ENCODE data around the gene PSMC2.

PSMC2 gene

DNA sequence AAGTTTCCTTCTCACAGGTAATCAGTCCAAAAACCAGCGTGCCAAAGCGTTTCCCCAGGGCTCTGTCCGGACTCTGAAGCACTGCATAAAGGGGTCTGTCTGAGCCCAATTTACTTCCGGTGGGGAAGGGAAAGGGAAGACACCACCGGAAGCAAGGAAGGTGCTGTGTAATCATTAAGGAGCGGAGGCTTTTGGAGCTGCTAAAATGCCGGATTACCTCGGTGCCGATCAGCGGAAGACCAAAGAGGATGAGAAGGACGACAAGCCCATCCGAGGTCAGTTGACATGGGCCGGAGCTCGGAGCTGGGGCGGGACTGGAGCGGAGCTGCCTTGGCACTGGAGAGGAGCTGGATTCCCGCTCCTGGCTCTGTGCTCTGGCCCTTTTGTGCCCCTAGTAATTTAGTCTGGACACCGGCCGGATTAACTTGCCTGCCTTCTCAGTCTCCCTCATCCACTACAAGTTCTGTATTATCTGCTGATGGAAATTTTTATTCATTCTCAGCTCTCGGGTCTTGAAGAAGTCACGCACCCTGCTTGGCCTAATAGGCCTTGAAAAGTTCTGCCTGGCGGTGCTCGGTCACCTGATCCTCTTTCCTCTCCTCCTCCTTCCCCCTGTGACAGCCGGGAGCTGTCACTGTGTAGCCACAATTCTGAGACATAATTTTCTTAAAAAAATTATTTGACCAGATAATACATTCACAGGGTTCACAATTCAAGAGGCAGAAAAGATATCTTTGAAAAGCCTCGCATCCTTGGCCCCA lies at the start of gene PSMC2:
Gene PSMC2, plus strand, starts transcription at position 137 of the 761 bp plus-strand sequence. Its CDS starts 69 bp downstream, at position 206.
- peak; percentile 95 for DNase-seq (ENCODE audit: low spot score)

DNA sequence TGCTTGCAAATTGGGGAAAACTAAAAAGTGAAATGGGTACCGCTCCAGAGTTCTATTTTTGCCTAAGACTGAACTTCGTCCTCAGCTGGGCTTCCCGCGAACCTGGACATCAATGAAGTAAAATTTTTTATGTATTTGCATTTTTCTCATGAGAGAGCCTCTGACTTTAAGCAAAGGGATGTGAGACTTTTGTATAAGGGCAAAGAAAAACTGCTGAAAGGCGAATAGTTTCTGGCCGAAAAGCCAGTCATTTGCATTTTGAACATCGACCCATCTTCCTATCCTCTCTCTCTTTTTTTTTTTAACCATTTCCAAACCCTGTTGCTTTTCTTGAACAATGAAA lies 49.6 kb upstream of the PSMC2 start:
- DNase-seq (ENCODE audit: low spot score), result no peak

- no peak for DNase-seq (ENCODE audit: low spot score)
These were observed 47.8 kb upstream of the PSMC2 start for GRCh38 chr7:103299660-103300059.

- no peak for DNase-seq (ENCODE audit: low spot score)
These were observed 46.0 kb upstream of the PSMC2 start for GRCh38 chr7:103301441-103301840.

- DNase-seq (ENCODE audit: low spot score), result no peak
These were observed 39.8 kb upstream of the PSMC2 start for GRCh38 chr7:103307503-103308231.

- no peak for DNase-seq (ENCODE audit: low spot score)
These were observed 32.6 kb upstream of the PSMC2 start for GRCh38 chr7:103314852-103315251.

DNA sequence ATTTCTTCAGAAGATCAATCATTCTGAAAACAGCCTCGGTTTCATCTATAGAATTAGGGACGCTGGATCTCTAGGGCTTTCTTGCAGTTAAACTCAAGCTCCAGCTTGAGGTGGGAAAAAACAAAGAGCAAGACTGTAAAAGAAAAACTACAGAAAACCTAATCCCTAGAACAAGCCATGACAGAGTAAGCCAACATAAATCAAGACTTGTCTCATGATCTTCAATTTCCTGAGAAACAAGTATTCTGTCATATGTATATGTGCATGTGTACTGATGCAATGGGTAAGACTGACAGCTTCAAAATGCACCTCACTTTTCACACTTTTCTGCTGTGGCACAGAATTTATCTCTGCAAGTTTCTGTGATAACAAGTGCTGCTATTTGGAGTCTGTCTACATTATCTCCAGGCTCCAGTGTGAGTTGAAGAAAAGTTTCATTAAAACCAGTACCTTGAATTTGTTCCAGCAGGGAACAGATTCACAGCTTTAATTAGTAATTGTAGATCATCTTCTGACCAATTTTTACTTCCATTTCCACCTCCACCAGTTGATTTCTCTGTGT lies 31.0 kb upstream of the PSMC2 start:
- DNase-seq (ENCODE audit: low spot score), result no peak

DNA sequence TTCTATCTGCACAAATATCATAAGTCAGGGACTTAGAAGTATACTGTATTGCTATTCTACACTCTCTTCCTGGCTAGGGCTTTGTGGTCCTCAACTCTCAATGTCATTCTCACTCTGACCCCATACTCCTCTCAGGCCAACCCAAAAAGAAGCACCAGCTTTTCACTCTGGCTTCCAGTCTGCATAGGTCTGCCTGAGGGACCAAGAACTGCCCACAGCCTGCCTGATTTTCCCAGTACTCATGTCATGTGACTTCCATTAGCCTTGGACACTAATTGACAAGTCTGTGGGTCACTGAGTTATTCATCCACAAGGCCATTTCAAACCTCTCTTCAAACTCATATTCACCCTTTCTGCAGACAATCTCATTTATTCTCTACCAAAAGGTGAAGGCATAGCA lies 30.4 kb upstream of the PSMC2 start:
- DNase-seq (ENCODE audit: low spot score), result no peak

GRCh38 chr7:103325744-103326143 lies 21.7 kb upstream of the PSMC2 start:
- DNase-seq (ENCODE audit: low spot score), result no peak

GRCh38 chr7:103336761-103337160 lies 10.7 kb upstream of the PSMC2 start:
- no peak for DNase-seq (ENCODE audit: low spot score)

- DNase-seq (ENCODE audit: low spot score), result no peak
These were observed 8.6 kb upstream of the PSMC2 start for GRCh38 chr7:103338864-103339263.

DNA sequence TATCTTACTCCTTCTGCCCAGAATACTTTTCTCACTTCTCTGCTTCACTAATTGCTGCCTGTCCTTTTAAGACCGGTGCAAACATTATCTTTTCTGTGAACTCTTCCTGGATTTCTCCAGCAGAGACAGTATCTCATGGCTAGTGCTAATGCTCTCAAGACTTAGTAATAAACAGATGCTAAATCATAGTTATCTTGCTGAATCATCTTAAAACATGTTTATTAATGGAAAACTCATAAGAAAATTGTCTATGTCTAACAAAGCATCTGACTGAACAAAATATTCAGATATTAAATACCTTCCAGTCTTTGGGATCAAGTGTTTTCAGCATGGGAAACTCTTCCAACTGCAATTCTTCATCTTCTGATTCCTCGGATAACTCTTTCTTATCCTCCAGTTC lies 6.0 kb upstream of the PSMC2 start:
- no peak for DNase-seq (ENCODE audit: low spot score)

DNA sequence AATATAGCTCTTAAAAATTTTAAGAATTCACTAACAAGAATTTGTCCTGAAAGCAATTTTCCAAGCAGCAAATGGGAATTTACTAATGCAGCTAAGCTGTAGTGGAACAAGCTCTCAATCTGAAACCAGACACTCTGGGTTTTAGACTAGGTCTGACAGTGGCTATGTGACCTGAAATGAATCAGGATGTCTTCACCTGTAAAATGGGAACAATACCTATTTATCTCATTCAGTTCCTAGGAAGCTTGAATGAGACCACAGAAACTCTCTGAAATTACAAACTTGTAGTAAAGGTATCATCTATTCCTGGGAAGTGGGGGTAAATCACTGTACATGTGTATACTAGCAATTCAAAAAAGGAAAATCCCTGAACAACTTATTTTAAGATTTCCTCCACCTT lies 4.1 kb upstream of the PSMC2 start:
- DNase-seq (ENCODE audit: low spot score), result no peak

DNA sequence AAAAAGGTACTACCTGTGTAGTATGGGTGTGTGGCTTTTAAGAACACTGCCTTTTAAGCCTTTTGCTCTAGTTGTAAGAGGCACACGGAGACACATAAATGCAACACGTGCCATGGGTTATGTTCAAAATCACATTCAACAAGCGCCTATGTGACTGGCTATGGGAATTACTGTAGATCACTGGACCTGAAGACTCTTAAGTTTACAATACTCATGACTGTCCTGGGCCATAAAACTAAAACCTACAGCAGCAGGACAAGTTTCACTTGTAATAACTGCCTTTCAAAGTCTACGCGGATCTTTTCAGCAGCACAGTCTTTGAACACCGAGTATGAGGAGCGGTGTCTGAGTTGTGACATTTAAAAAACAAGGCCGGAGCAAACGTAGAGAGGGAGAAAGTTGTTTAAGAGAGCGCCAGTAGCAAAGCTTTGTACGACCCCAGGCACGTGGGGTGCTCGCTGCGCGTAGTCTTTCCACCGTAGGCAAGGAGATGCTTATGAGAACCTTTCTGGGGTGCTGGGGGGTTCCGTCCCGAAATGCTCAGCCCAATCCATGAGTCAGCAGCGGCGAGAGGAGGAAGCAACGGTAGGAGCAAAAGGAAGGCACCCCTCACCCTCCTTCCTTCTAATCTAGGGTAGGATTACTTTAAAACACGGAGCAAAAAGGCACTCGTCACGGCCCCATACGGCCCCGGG lies 3.5 kb upstream of the PSMC2 start:
- peak; percentile 20 for DNase-seq (ENCODE audit: low spot score)

- peak; percentile 94 for DNase-seq (ENCODE audit: low spot score)
These were observed 2.8 kb upstream of the PSMC2 start, which contains the start of gene DNAJC2 for GRCh38 chr7:103344453-103345149. TSS of gene DNAJC2 (minus strand) at chr7:103344767. CDS start at chr7:103344622, 145 bp downstream.

DNA sequence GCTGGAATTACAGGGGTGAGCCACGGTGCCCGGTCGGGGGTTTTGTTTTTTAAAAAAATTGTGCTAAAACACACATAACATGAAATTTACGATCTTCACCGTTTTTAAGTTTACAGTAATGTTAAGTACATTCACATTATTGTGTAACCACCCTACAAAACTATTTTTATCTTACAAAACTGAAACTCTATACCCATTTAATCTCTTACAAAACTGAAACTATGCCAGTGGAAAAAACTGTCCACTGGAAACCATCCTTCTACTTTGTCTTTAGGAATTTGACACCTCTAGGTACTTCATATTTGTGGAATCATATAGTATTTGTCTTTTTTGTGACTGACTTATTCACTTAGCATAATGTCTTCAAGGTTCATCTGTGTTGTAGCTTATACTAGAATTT lies 1.0 kb upstream of the PSMC2 start:
- DNase-seq (ENCODE audit: low spot score), result no peak

DNA sequence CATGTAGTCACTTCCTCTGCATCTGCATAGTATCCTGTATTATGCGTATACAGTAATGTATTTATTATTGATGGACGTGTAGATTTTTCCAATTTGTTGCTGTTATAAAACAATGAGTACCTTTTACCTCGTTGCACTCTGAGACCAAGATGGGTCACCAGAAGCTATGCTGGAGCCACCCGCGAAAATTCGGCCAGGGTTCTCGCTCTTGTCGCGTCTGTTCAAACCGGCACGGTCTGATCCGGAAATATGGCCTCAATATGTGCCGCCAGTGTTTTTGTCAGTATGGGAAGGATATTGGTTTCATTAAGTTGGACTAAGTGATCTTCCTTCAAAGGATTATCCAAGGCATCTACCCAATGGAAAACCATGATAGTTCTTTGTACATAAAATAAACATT lies 1.0 kb downstream of the PSMC2 start:
- no peak for DNase-seq (ENCODE audit: low spot score)

DNA sequence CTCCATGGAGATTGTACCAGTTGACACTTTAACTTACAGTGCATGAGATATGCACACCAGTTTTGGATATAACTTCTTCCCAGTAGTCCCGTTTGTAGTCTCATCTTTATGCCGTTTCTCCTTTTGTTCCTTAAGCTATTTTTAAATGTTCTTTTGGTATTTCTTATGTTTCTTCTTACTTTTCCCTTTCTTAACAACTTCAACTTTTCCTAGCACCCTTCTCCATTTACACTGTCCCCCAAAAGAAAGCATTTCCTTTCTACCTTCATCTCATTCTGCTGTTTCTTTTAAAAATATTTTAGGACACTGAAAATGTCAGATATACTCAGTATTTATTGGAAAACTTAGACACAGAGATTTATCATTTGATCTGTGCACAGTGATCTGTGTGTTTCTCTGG lies 1.5 kb downstream of the PSMC2 start:
- DNase-seq (ENCODE audit: low spot score), result no peak

GRCh38 chr7:103349805-103350204 lies 2.4 kb downstream of the PSMC2 start:
- DNase-seq (ENCODE audit: low spot score), result no peak

GRCh38 chr7:103369432-103369831 lies 22.0 kb downstream of the PSMC2 start:
- no peak for DNase-seq (ENCODE audit: low spot score)

- no peak for DNase-seq (ENCODE audit: low spot score)
These were observed 26.6 kb downstream of the PSMC2 start for GRCh38 chr7:103373866-103374643.

Measured in cerebellar cortex (tissue), 1 donor.